GM19240 (cell line): ENCODE results near the gene ERI2.
"Not testable (repeated sequence)": the region's sequence is repeated elsewhere in the genome, so short reads cannot be mapped to it uniquely, and the experiment has no call there.

ENCODE experiments used
- DNase-seq: peaks from one replicate; pipeline ENCODE4 v3.0.0; 2011; ENCODE audit warnings: low spot score; ENCODE audit not compliant: insufficient read length

The ERI2 gene

DNA sequence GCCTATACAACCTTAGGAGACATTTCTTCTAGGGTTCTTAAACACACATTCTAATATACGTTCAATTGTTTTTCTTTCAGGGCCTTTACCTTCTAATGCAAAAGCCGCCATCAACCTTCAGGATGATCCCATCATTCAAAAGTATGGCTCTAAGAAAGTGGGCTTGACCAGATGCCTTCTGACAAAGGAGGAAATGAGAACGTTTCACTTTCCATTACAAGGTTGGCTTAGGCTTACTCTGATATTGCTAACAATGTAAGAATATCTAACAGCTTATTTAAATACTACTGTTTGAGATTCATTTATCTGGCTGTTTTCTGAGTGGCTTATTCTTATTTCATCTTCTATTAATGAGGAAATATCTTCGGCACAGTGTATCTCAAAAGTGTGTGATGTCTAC is 15.4 kb upstream of the ERI2 start:
- no peak for DNase-seq

DNA sequence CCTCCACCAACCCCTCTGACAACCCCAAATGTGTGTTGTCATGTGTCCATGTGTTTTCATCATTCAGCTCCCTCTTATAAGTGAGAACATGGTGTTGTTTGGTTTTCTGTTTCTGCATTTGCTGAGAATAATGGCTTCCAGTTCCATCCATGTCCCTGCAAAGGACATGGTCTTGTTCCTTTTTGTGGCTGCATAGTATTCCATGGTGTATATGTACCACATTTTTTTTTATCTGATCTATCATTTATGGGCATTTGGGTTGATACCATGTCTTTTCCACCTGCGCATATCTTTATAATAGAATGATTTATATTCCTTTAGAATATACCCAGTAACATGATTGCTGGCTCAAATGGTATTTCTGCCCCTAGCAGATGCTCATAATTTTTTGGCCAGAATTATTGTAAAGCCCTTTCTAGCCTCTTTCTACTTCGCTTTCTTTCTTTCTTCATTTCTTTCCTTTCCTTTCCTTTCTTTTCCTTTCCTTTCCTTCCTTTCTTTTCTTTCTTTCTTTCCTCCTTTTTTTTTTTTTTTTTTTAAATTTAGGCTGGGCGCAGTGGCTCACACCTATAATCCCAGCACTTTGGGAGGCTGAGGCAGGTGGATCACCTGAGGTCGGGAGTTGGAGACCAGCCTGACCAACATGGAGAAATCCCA is 12.8 kb upstream of the ERI2 start:
- no peak for DNase-seq

DNA sequence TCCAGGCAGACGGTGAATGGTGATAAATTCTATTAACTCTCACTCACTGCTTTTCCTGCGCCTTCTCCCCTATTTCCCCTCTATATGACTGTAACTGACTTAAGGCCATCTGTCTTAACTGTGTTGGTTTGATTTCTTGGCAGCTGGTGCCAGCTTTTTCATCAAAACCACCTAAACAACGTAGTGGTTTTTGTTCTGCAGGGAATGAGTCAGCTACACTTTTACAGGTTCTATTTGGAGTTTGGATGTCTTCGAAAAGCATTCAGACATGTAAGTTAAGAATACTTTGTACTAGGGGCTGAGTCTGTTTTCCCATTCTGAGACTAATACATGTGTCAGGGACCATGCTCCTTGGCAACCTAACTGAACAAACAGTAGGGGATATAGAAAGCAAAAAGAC is 8.5 kb upstream of the ERI2 start:
- DNase-seq = no peak

DNA sequence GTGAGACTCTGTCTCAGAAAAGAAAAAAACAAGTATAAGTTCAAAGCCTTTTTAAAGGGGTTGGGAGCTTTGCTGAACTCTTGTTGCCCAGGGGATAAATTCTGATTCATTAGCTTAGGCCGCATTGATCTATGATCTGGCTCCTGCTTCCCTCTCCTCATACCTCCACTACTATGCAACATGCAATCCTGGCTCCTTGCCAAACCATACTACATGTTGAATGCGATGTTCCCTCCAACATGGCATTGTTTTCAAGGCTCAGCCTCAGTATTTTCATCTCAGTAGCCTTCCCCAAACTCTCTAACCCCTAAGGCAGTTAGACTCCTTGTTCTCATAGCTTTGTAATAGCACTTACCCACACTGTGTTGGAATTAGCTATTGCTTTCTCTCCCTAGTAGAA is 6.2 kb upstream of the ERI2 start:
- DNase-seq = no peak

DNA sequence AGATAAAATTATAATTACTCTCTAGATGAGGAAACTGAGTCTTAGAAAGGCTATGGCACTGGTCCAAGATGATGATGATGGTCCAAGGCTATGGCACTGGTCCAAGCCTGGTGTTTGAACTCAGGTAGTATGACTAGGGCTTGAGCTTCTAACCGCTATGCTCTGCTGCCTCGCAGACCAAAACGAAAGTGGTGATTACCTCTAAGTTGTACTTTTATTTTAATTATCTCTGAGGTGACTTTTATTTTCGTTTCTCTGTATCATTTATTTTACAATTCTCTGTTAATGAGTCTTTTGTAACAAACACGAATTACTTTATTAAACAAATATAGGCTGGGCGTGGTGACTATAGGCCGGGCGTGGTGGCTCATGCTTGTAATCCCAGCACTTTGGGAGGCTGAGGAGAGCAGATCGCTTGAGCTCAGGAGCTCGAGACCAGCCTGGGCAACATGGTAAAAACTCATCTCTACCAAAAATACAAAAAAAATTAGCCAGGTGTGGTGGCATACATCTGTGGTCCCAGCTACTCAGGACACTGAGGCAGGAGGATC is 5.7 kb upstream of the ERI2 start:
- no peak for DNase-seq

DNA sequence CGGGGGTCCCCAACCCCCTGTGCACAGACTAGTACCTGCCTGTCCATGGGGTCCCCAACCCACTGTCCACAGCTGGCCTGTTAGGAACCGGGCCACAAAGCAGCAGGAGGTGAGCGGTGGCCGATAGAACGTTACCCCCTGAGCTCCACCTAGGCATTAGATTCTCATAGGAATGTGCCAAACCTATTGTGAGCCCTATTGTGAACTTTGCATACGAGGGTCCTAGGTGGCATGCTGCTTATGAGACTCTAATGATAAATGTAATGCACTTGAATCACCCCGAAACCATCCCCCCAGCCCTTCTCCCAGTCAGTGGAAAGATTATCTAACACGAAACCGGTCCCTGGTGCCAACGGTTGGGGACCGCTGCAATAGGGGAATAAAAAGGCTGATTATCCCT is 1.6 kb upstream of the ERI2 start:
- DNase-seq = no peak

DNA sequence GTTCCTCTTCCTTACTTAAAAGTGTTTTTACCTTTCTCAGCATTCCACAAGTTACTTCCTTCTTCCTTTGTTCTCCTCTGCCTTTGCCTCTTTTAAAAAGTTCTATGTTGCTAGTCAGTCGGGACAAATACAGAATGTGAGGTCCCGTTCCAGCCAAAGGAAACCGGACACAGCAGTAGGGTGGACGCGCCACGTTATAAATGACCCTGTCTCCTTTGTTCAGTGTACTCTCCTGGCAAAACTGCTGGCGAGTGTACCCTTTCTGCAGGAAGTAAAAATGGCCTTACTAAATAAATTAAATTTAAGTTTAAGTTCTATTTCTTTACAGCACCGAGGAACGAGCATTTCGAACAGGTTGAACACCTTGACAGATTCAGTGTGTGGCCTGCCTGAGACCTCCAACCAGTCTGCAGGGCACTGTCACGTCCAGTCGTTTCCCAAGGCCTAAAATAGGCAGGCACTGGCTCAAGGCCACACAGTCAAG is 546 bp downstream of the ERI2 start:
- not testable (repeated sequence) for DNase-seq

DNA sequence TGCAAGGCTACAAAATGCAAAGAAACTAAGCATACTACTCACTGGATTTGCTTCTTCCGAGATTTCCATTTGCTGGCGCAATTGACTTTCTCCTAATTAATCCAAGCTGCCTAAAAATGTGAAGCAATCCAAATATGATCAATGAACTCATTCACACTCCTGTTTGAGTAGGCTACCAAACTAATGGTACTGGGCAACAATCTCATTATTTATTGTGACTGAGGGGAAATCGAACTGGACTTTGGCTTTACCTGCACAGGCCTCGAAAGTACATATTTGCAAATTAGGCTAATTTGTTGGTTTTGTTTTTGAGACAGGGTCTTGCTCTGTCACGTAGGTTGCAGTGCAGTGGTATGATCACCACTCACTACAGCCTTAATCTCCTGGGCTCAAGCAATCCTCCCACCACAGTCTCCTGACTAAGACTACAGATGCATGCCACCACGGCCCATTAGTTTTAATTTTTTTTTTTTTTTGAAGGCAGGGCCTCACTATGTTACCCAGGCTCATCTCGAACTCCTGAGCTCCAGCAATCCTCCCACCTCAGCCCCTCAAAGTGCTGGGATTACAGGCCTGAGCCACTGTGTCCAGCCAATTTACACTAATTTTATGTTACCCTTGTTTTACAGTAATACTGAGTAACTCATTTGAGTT is 2.6 kb downstream of the ERI2 start:
- DNase-seq = no peak

DNA sequence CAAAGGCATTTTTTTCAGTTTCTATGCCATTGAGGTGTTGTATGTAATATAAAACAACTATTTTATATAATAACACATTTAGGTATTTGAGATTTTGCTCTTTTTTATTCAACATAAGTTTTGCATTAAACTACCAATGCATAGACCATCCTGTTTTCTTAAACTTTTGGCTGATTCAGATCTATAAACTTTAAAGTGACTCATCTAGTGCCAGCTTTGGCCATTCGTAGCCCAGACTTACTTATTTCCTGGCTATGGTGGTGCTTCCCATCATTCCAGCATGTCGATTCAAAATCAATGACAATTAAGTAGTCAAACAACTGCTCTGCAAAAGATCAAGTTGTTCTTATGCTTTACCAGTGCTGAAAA is 3.1 kb downstream of the ERI2 start:
- no peak for DNase-seq

DNA sequence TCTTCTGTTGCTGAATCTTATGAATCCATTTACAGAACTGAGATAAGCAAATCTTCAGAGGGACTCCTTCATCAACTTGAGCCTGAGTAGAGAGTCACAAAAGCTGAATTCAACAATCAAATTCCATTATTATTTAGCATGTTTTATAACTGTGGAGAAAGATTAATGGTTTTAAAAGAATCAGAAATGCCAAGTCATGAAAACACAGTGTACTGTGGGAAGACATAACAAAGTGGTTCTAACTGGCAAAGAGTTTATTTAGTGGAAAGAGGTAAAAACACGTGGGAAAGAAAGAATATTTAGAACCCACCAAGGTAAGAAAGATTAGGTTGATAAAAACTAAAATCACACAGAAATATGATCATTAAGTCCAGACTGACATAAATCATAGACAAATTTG is 5.0 kb downstream of the ERI2 start:
- DNase-seq = no peak

DNA sequence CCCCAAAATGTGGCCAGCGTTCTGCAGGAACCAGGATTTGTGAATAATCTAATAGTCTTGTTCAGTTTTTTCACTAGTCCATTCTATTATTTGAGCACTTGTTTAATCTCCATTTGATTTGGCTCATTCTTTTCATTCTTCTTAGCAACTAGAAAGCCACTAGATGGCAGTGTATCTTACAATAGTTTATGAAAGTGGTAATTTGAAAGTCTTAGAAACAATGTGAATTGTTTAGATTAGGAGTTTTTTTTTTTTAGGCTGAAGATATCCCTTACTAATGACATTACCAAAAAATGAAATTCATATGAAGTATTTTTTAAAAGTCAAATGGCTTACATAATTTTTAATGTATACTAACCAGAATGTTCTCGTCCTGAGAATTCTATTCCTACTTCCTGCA is 6.7 kb downstream of the ERI2 start:
- no peak for DNase-seq

DNA sequence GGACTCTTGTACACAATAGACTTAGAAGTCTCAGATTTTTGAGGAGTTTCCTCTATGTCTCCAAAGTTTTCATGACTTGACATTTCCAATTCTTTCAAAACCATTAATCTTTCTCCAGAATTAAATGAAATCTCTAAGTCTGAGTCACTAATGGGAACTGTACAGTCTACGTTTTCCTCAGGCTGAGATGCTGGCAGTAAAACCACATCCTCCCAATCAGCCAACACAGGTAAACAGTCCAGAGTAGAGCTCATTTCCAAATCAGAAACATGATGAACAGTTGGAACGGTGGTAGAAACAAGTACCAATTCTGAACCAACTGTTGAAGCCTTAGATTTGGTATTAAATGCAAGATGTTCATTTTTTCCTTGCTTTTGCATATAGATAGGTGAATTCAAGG is 7.9 kb downstream of the ERI2 start:
- DNase-seq = no peak

DNA sequence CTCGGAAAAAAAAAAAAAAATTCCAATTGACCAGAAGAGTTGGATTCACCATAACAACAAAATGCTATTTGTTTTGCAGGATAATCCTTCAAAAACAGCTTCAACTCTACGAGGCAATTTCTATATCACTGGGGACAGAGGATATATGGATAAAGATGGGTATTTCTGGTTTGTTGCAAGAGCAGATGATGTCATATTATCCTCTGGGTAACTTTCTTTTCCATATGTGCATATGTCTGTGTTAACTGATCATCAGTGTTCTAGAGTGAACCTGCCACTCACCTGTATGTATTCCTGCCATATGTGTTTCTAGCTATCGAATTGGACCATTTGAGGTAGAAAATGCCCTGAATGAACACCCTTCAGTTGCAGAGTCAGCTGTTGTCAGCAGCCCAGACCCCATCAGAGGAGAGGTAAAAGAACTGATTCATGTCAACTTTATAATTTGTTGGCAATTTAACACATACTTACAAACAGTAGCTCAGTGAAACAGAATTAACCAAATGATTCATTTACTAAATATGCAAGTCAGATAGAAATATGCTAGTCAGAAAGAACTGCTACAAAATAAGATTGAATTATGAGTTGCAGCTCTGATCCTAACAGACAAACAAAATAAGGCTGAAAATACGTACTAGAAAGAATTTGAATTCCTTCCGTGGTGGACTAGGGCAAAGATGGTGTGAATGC is 14.2 kb downstream of the ERI2 start:
- no peak for DNase-seq

DNA sequence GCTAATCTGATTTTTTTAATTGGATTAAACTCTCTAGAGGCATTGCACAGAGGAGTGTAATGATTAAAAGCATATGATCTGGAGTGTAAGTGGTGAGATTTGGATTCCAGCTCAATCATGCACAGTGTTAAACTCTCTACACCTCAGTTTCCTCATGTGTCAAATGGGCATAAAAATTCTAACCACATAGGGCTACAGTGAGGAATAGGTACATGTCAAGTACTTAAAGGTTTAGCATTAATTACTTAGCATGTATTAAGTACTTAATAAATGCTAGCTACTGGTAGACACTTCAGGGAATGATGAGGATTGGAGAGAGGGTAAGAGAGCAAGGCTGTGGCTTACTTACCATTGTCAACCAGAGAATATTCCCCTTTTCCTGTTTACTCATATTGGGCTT is 17.1 kb downstream of the ERI2 start:
- no peak for DNase-seq

DNA sequence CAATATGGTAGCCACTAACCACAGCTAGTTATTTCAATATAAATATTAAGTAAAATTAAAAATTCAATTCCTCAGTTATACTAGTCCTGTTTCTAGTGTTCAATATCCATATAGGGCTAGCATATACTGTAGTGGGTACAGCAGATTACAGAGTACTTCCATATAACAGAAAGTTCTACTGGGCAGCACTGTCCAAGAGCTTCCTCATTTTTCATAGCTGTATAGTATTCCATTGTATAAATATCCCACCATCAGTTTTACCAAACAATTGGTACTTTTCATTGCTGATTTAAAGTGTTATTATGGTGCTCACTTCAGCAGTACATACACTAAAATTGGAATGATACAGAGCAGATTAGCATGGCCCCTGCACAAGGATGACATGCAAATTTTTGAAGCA is 22.1 kb downstream of the ERI2 start:
- DNase-seq = no peak

DNA sequence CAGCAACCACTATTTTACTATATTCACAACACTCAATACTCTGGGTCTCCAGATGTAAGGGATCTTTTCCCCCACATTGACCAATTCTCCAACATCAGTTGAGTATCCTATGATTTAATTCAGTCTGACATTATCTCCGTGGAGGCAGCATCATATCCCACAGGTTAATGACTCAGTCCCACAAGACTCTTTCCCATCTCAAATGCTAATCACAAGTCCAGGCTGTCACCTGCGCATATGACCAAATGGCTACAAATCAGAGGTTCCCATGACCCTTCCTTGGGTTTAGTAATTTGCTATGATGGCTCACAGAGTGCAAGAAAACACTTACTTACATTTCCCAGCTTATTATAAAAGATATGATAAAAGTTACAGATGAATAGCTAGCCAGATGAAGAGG is 23.8 kb downstream of the ERI2 start:
- no peak for DNase-seq

DNA sequence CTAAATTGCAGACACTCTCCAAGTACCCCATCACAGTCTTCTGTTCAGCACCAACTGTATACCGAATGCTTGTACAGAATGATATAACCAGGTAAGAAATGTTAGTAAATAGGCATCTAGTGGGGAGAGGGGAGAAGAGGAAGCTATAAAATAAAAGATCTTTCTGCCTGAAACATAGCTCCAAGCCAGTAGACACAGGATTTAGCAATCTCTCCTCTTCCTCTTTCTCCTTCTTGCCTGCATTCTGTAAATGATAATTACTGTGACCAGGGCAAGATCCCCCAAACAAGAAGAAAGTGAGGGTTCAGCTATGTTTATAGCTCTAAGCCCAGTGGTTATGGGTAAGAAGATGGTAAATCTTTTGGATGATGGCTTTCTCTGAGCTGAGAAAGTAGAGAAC is 24.6 kb downstream of the ERI2 start:
- DNase-seq = no peak

DNA sequence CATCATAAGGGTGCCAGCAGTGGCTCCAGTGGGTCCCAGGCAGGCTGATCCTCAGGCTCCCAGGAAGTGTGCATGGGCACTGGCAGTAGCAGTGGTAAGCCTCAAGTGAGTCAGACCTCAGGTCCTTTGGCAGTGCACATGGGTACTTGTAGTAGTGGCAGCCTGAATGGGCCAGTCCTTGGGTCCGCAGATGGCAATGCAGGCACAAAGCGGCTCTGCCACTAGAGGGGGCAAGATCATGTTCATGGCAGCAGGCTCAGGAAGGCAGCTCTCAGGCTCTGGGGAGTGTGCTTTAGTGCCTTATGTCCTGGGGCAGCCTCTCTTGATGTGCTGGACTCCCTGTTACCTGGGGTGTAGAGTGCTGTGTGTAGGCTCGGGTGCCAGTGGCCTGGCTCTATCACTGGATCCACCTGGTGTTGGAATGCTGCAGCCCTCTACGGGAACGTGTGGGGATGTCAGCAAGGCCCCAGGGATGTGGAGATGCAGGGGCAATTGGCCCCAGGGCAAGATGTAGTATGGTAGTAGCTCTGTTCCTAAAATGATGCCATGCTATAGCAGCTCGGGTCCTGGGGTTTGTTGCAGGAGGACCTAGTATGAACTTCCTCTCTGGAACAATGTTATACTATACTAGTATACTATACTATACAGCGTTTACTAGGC is 31.4 kb downstream of the ERI2 start:
- peak; percentile 32 for DNase-seq

DNA sequence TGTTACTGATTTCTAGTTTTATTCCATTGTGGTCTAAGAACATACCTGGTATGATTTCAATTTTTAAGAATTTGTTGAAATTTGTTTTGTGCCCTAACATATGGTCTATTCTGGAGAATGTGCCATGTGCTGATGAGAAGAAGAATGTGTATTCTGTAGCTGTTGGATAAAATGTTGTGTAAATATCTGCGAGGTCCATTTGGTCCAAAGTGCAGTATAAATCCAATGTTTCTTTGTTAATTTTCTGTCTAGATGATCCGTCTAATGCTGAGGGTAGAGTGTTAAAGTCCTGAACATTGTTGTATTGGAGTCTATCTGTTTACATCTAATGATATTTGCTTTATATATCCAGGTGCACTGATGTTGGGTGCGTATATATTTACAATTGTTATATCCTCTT is 32.6 kb downstream of the ERI2 start:
- DNase-seq = no peak

DNA sequence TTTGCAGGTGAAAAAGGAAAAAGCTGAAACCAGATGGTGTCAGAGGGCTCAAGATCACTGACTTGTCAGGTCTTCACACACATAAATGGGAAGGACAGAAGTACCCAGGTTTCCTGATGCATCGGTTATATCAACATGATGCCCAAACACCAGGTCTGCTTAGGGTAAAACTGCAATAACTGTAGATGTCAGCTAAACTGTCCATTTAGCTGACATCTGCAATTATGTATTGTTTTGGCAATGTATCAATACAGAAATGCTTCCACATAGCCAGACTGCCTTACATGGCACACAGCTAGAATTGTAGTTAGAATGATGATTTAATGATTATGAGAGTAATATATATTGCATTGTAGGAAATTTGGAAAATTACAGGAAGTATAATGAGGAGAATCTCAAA is 37.5 kb downstream of the ERI2 start:
- DNase-seq = no peak

DNA sequence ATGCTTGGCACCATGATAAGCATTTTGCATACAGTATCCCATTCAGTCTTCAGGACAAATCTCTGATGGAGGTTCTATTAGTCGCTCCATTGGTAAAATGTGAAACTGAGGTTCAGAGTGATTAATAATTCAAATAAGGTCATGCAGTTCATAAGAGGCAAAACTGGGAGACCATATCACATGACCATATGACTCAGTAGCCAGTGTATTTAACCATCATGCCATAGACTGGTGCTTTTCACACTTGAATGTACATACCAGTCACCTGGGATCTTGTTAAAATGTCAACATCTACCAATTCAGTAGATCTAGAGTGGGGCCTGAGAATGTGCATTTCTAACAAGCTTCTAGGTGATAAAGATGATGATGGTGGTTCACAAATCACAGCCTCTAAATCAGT is 38.2 kb downstream of the ERI2 start:
- DNase-seq = no peak

DNA sequence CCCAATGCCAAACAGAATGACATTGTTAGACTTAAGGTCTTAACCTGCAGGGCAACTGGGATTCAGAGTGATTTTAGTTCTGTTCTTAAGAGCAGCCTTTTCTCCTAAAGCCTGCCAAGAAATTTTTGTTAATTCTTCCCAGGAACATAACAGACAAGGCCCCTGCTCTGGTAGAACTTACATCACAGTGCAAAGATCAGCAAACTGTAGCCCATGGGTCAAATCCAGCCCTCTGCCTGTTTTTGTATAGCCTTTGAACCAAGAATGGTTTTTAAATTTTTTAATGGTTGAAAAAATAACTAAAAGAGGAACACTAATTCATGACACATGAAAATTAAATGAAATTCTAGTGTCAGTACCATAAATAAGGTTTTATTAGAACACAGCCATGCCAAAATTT is 38.7 kb downstream of the ERI2 start:
- DNase-seq = no peak
